Measurements from ENCODE around the gene STEAP2.

The STEAP2 gene

DNA sequence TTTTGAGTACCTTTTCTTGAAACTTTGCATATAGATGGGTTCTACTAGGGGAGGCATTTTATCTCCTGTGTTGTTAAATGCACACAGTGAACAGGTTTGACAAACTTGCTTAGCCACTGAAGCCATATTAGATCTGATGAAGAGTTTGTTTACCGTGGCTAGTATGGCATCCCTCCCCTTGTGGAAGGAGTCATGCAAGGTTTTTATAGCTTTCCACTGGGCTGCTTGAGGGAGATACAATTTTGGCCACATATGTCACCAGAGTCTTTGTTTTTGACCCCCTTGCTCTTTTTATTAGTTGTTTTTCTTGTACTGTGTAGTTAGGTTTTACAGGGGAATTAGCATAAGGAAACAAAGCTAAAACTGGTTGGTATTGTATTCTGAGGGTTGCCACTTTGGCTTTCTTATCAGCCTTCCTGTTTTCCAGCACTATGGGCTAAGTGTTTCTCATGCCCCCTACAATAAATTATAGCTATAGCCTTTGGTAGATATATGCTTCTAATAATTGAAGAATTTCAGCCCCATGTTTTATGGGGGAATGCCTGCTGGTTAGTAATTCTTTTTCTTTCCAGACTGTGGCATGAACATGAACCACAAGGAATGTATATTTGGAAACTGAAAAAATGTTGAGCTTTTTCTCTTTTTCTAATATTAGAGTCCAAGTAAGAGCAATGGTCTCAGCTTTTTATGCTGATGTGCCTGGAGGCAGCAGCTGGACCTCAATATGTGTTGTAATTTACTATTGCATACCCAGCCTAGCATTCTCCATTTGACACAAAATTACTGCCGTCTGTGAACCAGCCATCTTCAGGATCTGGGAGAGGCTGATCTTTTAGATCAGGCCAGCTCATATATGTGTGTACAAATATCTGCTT lies 18.4 kb upstream of the STEAP2 start:
- DNase-seq (ENCODE audit: low read depth), result no peak

DNA sequence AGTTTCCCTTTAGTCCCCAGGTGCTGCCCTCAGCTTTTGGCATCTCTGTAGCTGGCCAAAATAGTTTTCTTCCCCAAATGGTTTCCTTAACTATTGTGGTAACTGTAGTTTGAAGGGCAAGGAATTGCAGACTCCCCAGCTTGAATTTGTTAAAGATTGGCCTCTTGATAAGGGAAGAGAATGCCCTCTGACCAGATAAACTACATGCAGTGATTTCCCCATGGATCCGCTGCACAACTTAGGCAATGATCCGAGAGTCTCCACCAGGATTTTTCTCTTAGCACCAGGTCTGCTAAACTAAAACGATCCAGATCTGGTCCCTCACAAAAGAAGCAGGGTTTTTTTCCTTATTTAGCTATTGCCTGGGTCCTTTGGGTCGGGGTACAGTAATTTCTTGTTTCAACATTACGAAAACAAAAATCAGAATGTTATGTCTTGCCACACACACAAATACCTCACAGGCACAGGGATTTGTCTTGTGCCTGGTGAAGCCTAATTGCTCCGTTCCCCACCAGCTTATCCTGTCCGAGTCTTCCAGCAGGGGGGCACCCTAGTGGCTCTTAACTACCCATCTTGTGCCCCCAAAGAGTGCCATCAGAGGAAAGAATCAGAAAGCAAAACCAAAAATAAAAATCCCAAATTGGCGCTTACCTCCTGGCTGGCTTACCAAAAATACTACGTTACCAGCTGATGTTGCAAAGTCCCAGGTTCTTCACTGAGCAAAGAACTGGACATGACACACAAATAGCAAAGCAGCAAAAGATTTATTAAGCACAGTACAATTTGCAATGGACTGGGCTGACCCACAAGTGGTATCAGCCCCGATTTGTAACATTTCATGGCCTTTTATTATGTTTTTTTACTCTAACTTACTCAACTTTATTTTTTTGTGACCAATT lies 16.4 kb upstream of the STEAP2 start:
- DNase-seq (ENCODE audit: low read depth), result no peak

DNA sequence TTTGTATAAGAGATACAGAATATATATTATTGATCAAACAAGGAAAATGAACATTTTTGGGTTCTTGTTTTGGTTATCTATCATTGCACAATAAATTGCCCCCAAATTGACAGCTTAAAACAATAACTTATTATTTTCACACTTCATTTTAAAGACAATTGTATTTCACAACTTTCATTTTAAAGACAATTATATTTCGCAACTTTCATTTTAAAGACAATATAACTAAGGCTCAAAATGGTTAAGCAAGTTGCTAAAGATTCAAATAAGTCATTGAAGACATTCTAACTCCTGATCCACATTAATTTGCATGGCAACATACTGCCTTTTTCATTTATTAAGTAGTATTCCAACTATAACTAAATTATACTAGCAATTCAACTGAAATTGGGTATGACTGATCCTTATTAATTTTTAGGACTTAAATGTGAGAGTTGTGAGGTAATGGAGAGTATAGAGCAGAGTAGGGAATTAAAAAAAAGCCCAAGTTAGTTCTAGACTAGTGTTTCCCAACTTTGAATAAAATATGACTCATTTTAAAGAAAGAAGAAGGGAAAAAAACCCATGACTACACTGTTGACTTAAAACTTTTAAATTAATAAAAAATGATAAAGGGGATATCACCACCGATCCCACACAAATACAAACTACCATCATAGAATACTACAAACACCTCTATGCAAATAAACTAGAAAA lies 9.9 kb upstream of the STEAP2 start:
- no peak for DNase-seq (ENCODE audit: low read depth)

DNA sequence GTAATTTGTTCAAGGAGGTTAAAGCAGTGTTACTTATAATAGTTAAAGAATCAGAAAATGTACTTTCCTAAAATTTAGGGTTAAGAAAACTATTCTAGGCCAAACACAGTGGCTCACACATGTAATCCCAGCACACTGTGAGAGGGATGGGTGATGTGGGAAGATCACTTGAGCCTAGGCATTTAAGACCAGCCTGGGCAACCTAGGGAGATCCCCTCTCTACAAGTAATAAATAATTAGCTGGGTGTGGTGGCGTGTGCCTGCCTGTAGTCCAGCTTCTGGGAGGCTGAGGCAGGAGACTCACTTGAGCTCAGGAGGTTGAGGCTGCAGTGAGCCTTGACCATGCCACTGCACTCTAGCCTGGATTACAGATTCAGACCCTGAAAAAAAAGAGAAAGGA lies 3.6 kb upstream of the STEAP2 start:
- DNase-seq (ENCODE audit: low read depth), result no peak

DNA sequence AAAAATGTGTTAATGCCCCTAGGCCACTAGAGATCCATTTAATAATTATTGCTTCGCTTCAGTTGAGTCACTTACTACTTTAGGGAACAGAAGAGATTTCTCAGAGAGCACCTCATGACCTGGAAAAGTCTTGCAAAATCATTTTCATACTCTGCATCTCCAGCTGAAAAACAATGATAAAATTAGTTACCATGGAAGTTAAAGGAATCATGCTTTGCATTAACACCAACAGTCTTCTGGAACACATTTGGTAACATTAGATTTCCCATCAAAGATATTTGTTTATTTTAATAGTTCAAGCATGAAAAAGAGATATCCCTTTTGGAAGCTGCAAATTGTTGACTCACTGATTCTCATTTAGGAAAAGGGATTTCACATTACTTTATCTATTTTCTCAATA lies 1.8 kb upstream of the STEAP2 start:
- no peak for DNase-seq (ENCODE audit: low read depth)

DNA sequence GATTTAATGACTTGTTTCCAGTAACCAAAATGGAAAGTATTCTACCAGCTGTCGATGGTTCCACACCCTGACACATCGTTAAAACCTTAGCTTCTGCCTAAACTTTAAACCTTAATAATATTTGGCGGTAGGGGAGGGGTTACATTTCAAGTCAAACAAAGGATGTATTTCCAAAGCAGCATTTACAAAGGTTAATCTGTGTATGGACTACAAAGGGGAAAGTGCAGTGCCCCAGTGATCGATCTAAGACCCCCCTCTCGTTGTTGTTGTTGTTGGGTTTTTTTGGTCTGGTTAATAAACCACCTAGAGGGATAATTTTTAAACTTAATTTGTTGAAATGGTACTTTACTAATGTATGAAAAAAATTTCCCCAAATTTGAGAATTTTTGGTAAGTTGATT lies 1.1 kb upstream of the STEAP2 start:
- no peak for DNase-seq (ENCODE audit: low read depth)

DNA sequence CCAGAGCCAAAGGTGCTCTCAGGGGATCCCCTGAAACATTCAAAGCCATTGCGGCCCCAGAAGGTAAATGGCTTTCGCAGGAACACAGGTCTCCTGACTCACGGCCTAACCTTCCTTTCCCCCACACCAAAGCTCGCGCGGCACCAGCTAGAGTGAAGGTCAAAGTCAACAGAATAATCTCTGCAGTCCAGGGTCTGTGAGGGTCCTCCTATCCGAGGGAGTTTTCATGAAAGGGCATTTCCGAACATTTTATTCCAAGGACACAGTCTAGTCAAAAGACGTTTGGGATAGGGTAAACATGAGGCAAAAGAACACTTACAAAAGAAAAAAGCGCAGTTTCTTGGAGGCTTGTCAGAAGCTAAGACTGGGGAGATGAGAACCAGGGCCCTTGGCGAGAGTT lies 559 bp upstream of the STEAP2 start:
- no peak for DNase-seq (ENCODE audit: low read depth)

DNA sequence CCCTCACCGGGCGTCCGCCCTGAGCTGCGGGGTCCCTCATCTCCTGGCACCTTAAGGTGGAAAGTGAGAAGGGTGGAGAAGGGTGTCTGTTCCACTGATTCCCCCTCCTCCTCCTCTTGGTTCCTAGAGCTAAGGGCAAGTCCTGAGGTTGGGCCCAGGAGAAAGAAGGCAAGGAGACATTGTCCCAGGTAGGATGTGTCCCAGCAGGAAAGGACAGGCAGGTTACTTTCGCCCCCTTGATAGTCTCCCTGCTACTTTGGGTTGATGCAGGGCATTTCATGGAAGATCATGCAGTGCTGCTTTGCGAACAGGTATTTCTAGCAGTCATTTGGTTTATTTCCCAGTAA lies 582 bp downstream of the STEAP2 start:
- no peak for DNase-seq (ENCODE audit: low read depth)

DNA sequence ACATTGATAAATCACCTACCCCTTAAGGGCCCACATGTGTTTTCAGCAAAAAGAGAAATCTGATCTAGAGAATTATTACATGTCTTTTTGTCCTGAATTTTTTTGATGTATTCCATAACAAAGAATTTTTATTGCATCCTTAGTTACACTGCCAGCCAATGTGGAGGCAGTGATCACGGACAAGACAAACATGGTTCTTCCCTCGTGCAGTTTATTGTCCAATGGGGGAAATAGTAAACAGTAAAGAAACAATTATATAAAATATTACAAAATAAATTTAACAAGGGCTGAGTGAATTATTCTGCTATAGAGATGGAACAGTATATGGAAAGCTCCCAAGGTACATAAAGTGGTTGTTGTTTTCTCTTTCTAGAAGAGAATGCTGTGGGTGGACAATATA lies 2.0 kb downstream of the STEAP2 start:
- no peak for DNase-seq (ENCODE audit: low read depth)

DNA sequence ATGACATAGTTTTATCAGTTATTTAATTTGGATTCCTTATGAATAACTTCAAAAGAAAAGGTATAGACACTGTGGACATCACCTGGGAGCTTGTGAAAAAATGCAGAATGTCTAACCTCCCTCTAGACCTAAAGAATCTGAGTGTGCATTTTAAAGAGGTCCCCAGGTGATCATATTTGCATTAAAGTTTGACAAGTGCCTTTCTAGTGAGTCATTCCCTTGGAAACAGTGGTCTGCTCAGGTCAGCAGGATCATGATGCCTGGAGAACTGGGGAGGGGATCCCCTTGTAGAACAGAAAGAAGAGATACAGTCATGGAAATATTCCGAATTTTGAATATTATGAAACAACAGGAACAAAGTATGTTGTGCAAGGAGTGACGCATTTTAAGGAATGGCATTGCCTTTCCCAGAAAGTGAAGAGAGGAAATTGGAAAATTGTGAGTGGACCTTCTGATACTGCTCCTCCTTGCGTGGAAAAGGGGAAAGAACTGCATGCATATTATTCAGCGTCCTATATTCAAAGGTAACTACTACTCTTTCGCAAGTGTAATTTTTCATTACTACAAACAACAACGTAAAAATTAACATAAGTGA lies 4.6 kb downstream of the STEAP2 start:
- no peak for DNase-seq (ENCODE audit: low read depth)

DNA sequence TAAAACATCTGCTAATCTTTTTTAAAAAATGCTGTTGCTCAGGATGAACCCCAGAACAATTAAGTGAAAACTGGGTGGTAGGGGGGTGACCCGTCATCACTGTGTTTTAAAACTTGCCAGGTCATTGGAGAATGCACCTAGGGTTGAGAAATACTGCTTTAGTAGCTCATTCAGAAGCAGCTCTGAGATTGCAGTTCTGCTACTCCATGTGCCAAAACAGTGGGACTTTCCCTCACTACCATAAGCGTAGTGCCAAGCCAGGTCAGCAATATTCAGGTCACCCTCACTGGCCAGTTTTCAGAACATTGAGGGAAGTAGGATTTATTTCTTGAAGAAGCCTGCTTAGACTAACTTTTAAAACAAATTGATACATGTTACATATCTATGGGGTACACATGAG lies 5.2 kb downstream of the STEAP2 start:
- DNase-seq (ENCODE audit: low read depth), result no peak

DNA sequence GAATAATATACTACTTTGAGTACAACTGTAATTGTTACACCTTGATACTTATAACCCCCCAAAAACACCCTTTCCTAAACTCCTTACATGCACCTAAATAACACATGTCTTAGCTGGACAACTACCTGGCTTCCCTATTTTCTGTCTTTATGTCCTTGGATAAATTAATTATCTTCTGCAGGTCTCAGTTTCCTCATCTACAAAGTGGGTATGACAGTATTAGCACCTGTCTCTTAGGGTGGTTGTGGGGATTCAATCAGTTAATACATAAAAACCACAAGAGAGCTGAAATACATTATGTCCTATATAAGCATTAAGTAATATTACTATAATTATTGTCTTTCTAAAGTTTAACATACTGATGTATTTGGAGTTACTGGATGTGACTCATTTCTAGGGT lies 10.8 kb downstream of the STEAP2 start:
- no peak for DNase-seq (ENCODE audit: low read depth)

DNA sequence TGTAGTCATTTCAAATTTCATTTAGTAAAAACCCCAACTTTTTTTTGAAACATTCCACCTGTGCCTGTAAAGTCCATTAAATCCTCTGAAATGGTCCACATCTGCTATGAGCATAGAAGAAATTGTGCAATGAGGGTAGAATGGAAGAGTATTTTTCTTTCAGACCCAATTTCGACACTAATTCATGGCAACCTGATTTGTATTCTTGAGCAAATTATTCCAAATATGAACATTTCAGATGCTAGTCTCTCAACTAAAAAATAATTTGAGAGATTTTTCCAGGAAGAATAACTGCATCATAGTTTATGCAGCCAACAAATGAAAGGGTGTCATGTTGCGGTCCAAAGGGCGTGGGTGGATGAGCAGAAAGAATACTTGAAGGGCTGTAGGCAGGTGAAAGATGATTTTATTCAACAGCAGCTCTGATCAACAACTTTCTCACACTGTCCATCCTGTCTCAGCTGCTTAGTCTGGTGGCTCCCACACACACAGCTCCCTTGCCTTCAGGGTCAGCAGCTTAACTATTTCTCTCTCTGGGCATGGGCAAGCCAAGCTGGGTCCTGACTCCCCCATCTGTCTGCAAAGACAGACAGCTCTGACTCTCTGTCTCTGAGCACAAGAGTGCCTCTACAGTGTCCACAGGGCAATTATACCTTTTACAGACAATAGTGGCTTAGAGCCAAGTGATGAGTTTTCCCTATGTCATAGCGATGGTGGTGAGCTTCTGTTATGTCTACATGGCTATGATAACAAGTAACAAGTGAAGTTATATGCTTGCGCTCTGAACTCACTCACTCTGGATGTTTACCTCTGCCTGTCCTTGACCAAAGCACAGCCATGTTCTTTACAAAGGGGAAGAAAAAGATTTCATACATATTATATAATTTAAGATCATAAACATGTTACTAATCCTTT lies 11.5 kb downstream of the STEAP2 start:
- DNase-seq (ENCODE audit: low read depth), result no peak

DNA sequence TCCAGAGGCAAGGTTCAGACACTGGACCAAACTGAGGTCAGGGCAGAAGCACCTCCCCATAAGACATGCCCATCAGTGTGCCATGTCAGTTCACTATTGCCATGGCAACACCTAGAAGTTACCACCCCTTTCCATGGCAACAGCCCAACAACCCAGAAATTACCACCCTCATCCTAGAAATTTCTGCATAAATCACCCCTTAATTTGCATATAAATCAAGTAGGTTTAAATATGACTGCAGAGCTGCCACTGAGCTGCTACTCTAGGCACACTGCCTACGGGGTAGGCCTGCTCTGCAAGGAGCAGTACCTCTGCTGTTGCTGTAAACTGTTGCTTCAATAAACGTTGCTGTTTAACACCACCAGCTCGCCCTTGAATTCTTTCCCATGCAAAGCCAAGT lies 12.7 kb downstream of the STEAP2 start:
- no peak for DNase-seq (ENCODE audit: low read depth)

DNA sequence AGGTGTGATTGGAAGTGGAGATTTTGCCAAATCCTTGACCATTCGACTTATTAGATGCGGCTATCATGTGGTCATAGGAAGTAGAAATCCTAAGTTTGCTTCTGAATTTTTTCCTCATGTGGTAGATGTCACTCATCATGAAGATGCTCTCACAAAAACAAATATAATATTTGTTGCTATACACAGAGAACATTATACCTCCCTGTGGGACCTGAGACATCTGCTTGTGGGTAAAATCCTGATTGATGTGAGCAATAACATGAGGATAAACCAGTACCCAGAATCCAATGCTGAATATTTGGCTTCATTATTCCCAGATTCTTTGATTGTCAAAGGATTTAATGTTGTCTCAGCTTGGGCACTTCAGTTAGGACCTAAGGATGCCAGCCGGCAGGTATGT lies 13.6 kb downstream of the STEAP2 start:
- DNase-seq (ENCODE audit: low read depth), result no peak

DNA sequence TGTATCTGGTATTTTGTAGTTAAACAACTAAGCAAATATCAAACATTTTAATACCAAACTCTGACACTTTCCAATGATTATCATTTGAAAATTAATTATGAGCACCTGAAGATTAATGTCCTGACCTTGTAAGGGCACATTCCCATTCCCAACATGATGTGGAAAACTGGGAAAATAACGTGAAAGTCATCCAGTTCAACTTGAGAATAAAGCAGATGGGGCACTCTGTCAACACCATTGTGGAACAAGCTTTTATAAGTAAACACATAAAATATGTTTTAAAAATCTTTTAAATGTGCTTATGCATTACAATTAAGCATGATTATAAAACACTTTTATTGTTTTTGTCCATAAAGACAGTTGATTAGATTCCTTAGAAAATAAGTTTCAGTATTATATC lies 14.1 kb downstream of the STEAP2 start:
- DNase-seq (ENCODE audit: low read depth), result no peak

DNA sequence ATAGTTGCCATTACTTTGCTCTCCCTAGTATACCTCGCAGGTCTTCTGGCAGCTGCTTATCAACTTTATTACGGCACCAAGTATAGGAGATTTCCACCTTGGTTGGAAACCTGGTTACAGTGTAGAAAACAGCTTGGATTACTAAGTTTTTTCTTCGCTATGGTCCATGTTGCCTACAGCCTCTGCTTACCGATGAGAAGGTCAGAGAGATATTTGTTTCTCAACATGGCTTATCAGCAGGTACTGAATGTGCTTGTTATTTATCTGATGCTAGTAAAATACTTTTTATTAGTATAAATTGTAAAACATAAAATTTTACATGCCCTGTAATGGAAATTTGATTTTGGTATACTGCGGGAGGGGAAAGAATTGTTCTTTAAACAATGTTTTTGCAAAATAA lies 15.7 kb downstream of the STEAP2 start:
- no peak for DNase-seq (ENCODE audit: low read depth)

DNA sequence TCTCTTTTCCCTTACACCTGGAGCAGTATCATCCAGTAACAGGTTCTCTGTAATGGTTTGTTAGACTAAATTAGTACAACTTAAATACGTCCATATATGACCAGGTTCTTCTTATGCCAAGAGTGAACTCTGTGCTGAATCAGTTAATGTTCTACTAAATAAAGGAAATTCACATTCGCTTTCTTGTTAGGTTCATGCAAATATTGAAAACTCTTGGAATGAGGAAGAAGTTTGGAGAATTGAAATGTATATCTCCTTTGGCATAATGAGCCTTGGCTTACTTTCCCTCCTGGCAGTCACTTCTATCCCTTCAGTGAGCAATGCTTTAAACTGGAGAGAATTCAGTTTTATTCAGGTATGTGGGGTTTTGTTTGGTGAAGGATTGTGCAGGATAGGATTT lies 18.1 kb downstream of the STEAP2 start:
- DNase-seq (ENCODE audit: low read depth), result no peak

DNA sequence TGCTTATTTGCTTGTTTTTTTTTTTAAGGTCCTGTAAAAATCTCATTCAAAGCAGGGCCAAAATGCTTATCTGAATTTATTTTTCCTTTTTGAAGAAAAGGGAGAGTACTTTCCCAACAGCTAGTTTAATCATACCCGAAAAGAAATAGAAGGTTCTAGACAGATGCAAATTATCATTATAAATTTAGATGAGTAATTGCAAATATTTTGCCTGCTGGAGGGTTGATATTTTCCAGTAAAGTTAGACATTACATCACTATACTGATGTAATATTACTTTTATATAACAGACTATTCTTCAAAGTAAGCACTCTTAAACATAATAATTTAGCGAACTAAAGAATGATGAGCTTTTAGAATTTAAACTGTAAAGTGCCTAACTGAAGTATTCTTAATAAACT lies 19.3 kb downstream of the STEAP2 start:
- no peak for DNase-seq (ENCODE audit: low read depth)

DNA sequence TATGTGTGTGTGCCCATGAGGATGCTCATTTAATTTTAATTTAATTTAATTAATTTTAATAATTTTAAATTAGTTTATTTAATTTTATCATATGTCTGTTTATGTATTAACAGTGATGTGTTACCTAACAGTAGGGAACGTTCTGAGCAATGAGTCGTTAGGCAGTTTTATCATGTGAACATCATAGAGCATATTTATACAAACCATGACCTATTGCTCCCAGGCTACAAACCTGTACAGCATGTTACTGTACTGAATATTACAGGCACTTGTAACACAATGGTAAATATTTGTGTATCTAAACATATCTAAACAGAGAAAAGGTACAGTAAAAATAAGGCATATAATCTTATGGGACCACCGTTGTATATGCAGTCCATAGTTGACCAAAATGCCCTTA lies 19.8 kb downstream of the STEAP2 start:
- DNase-seq (ENCODE audit: low read depth), result no peak

DNA sequence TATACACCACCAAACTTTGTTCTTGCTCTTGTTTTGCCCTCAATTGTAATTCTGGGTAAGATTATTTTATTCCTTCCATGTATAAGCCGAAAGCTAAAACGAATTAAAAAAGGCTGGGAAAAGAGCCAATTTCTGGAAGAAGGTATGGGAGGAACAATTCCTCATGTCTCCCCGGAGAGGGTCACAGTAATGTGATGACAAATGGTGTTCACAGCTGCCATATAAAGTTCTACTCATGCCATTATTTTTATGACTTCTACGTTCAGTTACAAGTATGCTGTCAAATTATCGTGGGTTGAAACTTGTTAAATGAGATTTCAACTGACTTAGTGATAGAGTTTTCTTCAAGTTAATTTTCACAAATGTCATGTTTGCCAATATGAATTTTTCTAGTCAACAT lies 20.9 kb downstream of the STEAP2 start:
- no peak for DNase-seq (ENCODE audit: low read depth)

Measured in HS-27A (cell line).